BE2C (cell line): ENCODE measurements around the gene PRPF19.
"Not testable (repeated sequence)": the region's sequence is repeated elsewhere in the genome, so short reads cannot be mapped to it uniquely, and the experiment has no call there.

Source experiments
- DNase-seq: peaks from one replicate; pipeline ENCODE4 v3.0.0-alpha.2; 2020
- H3K27me3 ChIP-seq: fragments of 250-450 bp; sonication (Bioruptor Pico); 2 replicates; pipeline ENCODE4 v1.5.1; 2020; ENCODE audit warnings: mild to moderate bottlenecking
- H3K36me3 ChIP-seq: fragments of 250-450 bp; sonication (Bioruptor Pico); 2 replicates; pipeline ENCODE4 v1.5.1; 2020; ENCODE audit warnings: mild to moderate bottlenecking
- H3K4me1 ChIP-seq: fragments of 250-450 bp; sonication (Bioruptor Pico); 2 replicates; pipeline ENCODE4 v1.5.1; 2020
- H3K4me3 ChIP-seq: 2 replicates; pipeline ENCODE4 v1.5.1; 2011; ENCODE audit warnings: low read depth, low read length
- H3K9me3 ChIP-seq: fragments of 250-450 bp; sonication (Bioruptor Pico); 2 replicates; pipeline ENCODE4 v1.5.1; 2020
- TF ChIP-seq, protein P1 (sequence below): IDR thresholded peaks from 2 replicates; pipeline ENCODE4 v1.5.1; 2012; ENCODE audit warnings: mild to moderate bottlenecking, low read depth, low read length

The PRPF19 gene

GRCh38 chr11:60910281-60910687 lies 3.9 kb upstream of the PRPF19 start:
- peaks cover 3% of the 10 kb centered on the region; the same call in 1 of the 2 replicates for H3K4me1 ChIP-seq
- H3K36me3 ChIP-seq = no peaks in the 10 kb centered on the region
- no peaks in the 10 kb centered on the region for H3K27me3 ChIP-seq
- DNase-seq = no peak
- TF ChIP-seq, protein P1, sequence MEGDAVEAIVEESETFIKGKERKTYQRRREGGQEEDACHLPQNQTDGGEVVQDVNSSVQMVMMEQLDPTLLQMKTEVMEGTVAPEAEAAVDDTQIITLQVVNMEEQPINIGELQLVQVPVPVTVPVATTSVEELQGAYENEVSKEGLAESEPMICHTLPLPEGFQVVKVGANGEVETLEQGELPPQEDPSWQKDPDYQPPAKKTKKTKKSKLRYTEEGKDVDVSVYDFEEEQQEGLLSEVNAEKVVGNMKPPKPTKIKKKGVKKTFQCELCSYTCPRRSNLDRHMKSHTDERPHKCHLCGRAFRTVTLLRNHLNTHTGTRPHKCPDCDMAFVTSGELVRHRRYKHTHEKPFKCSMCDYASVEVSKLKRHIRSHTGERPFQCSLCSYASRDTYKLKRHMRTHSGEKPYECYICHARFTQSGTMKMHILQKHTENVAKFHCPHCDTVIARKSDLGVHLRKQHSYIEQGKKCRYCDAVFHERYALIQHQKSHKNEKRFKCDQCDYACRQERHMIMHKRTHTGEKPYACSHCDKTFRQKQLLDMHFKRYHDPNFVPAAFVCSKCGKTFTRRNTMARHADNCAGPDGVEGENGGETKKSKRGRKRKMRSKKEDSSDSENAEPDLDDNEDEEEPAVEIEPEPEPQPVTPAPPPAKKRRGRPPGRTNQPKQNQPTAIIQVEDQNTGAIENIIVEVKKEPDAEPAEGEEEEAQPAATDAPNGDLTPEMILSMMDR = no peak
- H3K9me3 ChIP-seq = no peaks in the 10 kb centered on the region
- no peak overlapping the region for H3K4me3 ChIP-seq

DNA sequence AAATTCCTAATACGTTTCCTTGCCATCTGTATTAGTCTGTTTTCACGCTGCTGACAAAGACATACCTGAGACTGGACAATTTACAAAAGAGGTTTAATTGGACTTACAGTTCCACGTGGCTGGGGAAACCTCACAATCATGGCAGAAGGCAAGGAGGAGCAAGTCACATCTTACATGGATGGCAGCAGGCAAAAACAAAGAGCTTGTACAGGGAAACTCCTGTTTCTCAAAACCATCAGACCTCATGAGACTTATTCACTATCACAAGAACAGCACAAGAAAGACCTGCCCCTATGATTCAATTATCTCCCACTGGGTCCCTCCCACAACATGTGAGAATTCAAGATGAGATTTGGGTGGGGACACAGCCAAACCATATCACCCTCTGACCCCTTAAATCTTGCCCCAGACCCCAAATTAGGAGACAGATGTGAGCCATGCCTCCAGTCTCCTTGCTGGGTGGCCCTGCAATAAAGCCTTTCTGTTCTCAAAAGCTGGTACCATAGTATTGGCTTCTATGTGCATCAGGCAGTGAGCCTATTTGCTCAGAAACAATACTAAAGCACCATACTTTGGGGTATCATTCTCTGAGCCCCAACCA lies 3.4 kb upstream of the PRPF19 start:
- not testable (repeated sequence) for H3K4me1 ChIP-seq, H3K9me3 ChIP-seq, DNase-seq, H3K36me3 ChIP-seq, H3K4me3 ChIP-seq, H3K27me3 ChIP-seq

DNA sequence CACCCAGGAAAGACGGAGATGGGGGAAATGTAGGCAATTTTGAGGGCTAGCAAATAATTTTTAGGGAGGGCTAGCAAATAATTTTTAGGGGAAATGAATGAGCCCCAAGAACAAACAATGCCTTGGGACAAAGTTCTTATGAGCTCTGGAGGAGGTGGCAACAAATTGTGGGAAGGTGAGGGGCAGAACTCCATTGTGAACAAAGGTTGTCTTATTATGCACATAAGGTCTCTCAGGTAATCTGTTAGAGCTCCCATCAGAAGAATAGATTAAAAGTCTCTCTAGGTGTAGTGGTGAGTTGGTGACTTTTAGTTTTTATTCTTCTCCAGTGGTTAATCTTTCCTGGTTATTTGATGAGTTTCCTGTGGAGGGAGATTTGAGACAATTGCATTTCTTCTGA lies 2.4 kb upstream of the PRPF19 start:
- H3K4me1 ChIP-seq = peaks cover 3% of the 10 kb centered on the region; the same call in 1 of the 2 replicates

DNA sequence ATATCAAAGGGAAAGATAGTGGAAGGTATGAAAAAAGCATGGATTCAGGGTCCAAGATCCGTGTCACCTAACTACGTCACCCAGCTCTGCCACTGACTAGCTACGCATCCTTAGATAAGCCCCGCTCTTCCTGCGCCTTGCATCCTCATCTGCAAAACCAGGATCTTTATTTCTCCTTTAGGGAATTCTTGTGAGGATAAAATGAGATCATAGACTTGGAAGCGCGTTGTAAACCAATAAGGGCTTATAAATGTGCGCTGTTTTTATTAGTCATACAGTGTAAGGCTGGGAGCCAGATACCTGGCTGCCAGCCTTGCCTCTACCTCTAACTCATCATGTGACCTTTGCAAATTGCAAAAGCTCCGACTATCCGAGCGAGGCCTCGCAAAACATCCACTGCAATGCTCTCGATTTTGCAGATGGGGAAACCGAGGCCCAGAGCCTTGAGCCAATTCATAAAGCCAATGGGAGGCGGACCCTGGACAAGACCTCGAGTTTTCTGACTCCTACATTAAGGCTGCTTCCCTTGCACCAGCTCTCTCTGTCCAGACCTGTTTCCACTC lies 753 bp downstream of the PRPF19 start:
- TF ChIP-seq, protein P1 = no peak
- DNase-seq = no peak
- Histone ChIP-seq H3K36me3 (peaks cover 11% of the 10 kb centered on the region), H3K9me3 (no peaks in the 10 kb centered on the region), H3K4me3 (peak overlapping the region; percentile 63), H3K27me3 (no peaks in the 10 kb centered on the region), H3K4me1 (no peaks in the 10 kb centered on the region)

More for the DNA sequence above, 2.4 kb upstream of the PRPF19 start:
- H3K36me3 ChIP-seq = no peaks in the 10 kb centered on the region
- H3K27me3 ChIP-seq = no peaks in the 10 kb centered on the region
- H3K4me3 ChIP-seq = no peak overlapping the region
- H3K9me3 ChIP-seq = no peaks in the 10 kb centered on the region
- TF ChIP-seq, protein P1 = no peak
- DNase-seq = no peak

DNA sequence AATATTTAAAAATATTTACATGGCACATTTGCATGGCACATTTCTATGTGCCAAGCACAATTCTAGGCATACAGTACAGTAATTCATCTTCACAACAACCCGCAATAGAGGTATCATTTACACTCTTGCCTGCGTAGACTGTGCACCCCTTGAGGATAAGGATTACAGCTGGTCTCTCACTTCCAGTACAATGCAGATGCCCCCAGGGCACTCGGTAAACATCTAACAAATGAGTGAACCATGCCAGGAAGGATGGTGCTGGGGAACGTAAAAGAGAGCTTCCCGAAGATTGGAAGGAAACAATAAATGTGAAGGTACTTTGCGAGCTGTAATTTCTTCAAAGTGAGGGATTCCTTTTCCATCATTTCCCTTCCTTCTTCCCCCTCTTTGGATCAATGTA lies 1.3 kb downstream of the PRPF19 start:
- H3K4me1 ChIP-seq = no peaks in the 10 kb centered on the region
- TF ChIP-seq, protein P1 = no peak
- peak overlapping the region; percentile 63 for H3K4me3 ChIP-seq
- H3K27me3 ChIP-seq = no peaks in the 10 kb centered on the region
- H3K36me3 ChIP-seq = peaks cover 11% of the 10 kb centered on the region
- peak; percentile 21 for DNase-seq
- H3K9me3 ChIP-seq = no peaks in the 10 kb centered on the region

DNA sequence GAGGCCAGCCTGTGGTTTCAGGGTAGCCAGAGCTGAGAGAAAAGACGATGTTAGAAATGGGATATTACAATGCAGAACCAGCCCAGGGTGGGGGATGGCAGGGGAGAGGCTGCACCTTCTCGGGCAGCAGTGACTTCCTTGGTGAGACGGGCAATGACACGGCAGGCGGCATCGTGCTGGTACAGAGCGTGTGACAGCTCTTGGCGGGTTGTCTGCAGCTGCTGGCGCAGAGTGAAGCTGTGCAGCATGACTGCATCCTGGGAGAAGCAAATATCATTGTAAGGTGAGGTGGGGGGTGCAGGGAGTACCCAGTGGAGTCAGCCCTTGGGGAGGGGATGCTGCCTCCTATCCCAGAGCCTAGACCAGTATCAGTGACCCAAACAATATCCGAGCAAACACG lies 3.8 kb downstream of the PRPF19 start:
- no peak for DNase-seq
- TF ChIP-seq, protein P1 = no peak
- Histone ChIP-seq H3K4me1 (no peaks in the 10 kb centered on the region), H3K27me3 (no peaks in the 10 kb centered on the region), H3K9me3 (no peaks in the 10 kb centered on the region), H3K36me3 (peaks cover 28% of the 10 kb centered on the region), H3K4me3 (no peak overlapping the region)
